A549 treated with AZD9567 at 1 μM for 4 hours (cell line): Measurements from ENCODE around the gene IL15. TPM values are rescaled to one million over a fixed set of nuclear protein-coding genes. Genes with fewer than 3 reads are reported as not detected.

Source experiments
- total RNA-seq: library from RNA; stranded (reverse); fragments of 200-300 nt; extraction: Qiagen RNA extraction; gene quantifications from 5 replicates; pipeline ENCODE4 v1.2.3, GENCODE V29; 2022; ENCODE audit not compliant: insufficient read depth

The IL15 gene, protein sequence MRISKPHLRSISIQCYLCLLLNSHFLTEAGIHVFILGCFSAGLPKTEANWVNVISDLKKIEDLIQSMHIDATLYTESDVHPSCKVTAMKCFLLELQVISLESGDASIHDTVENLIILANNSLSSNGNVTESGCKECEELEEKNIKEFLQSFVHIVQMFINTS
- total RNA-seq: 9.1 to 12.4 TPM (median 11.8 TPM) in 5 replicates

DNA sequence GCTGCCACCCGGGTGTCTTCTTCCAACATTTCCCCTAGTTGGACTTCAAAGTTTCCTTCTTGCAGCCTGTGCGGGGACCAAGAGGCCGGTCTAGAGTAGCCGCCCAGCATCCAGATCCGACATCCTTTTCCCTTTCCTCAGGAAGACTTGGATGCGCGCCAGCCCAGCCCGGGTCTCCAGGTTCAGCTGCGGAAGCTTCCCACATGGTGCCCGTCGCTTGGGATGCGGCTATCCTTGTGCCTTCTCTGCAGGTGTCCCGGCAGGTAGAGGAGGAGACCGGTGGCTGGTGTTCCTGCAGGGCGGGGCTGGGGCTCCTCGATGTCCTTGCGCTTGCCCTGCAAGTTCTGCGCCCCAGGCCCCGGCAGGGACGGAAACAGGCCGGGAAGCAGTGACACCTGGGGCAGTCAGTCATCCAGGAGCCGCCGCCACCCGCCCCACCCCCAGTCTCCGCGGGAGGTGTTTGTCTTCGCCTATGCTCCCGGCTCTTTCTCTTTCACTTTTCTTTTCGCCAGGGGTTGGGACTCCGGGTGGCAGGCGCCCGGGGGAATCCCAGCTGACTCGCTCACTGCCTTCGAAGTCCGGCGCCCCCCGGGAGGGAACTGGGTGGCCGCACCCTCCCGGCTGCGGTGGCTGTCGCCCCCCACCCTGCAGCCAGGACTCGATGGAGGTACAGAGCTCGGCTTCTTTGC is at the start of gene IL15:
TSS of gene IL15 (plus strand) at position 502 of the 689 bp plus-strand sequence. CDS start 82,882 bp downstream, outside the sequence.

